Uterus (tissue), 2 donors: ENCODE data around the gene KRTAP12-1.

ENCODE experiments used
- CTCF ChIP-seq, 4 experiments: fragments of 200-600 bp in 2 of 4; fragments of 450-650 bp in 2 of 4; sonication (generic) in 2 of 4; IDR thresholded peaks; one replicate each; pipeline ENCODE4 v1.5.1; 2016 to 2019; ENCODE audit warnings: antibody characterized with exemption in 4 of 4, mild to moderate bottlenecking in 2 of 4, moderate library complexity in 1 of 4
- POLR2A ChIP-seq, 2 donors: fragments of 450-650 bp; IDR thresholded peaks; one replicate each; pipeline ENCODE4 v1.6.1; 2016; ENCODE audit warnings: antibody characterized with exemption in 2 of 2, mild to moderate bottlenecking in 1 of 2, moderate library complexity in 1 of 2

DNA sequence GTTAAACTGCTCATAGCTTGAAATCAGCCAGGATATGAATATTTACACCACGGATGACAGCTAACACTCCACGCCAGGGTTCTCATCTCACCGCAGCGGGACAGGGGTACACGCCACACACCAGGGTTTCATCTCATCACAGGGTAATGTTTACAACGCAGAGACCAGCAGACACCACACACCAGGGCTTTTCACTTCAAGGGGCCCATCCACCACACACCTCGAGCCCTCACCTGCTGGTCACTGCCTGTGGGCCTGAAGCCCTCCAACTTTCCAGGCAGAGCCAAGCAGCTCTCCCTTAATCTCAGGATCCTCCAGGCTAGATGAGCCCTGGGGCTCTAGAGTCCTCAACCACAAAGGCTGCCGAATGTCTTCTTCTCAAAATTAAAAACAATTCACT lies 13.7 kb upstream of the KRTAP12-1 start:
- TF ChIP-seq CTCF (IDR thresholded peaks at IDR 0.05) (no peak), POLR2A (IDR thresholded peaks at IDR 0.05) (no peak)
